Hepatocyte (in vitro differentiated cells): Measurements from ENCODE around the gene ERAS. TPM values are rescaled to one million over a fixed set of nuclear protein-coding genes. Genes with fewer than 3 reads are reported as not detected.

Experiments used
- DNase-seq: peaks from one replicate; pipeline ENCODE4 v3.0.0-alpha.2; 2016; ENCODE audit warnings: low spot score
- H2AFZ ChIP-seq: fragments of 200-600 bp; sonication (generic); 2 replicates; pipeline ENCODE4 v1.6.0; 2016; ENCODE audit warnings: antibody characterized with exemption, mild to moderate bottlenecking
- H3K27ac ChIP-seq: fragments of 200-600 bp; sonication (generic); 2 replicates; pipeline ENCODE4 v1.5.1; 2016; ENCODE audit warnings: mild to moderate bottlenecking
- H3K27me3 ChIP-seq: fragments of 200-600 bp; sonication (generic); 2 replicates; pipeline ENCODE4 v1.6.1; 2016
- H3K36me3 ChIP-seq: fragments of 200-600 bp; sonication (generic); replicated peaks from 2 replicates; pipeline ENCODE4 v1.5.1; 2016; ENCODE audit warnings: low read depth; ENCODE audit not compliant: insufficient read depth
- H3K4me1 ChIP-seq: fragments of 200-600 bp; sonication (generic); 2 replicates; pipeline ENCODE4 v1.5.1; 2016; ENCODE audit warnings: mild to moderate bottlenecking, moderate library complexity; ENCODE audit not compliant: insufficient read depth
- H3K4me2 ChIP-seq: fragments of 200-600 bp; sonication (generic); 2 replicates; pipeline ENCODE4 v1.6.0; 2016
- H3K4me3 ChIP-seq: fragments of 200-600 bp; sonication (generic); 2 replicates; pipeline ENCODE4 v1.5.1; 2016; ENCODE audit warnings: mild to moderate bottlenecking
- H3K79me2 ChIP-seq: fragments of 200-600 bp; sonication (generic); 2 replicates; pipeline ENCODE4 v1.6.0; 2017; ENCODE audit warnings: mild to moderate bottlenecking
- H3K9me2 ChIP-seq: fragments of 200-600 bp; sonication (generic); replicated peaks from 2 replicates; pipeline ENCODE4 v1.6.0; 2017; ENCODE audit warnings: mild to moderate bottlenecking; ENCODE audit not compliant: insufficient read depth
- H3K9me3 ChIP-seq: fragments of 200-600 bp; sonication (generic); 2 replicates; pipeline ENCODE4 v1.5.1; 2016; ENCODE audit warnings: low read depth, mild to moderate bottlenecking
- H4K20me1 ChIP-seq: fragments of 200-600 bp; sonication (generic); 2 replicates; pipeline ENCODE4 v1.6.0; 2016; ENCODE audit warnings: mild to moderate bottlenecking; ENCODE audit not compliant: insufficient read depth, poor library complexity, severe bottlenecking
- CTCF ChIP-seq: fragments of 200-600 bp; sonication (generic); IDR thresholded peaks from 2 replicates; pipeline ENCODE4 v1.5.1; 2016; ENCODE audit warnings: antibody characterized with exemption, mild to moderate bottlenecking; ENCODE audit not compliant: poor library complexity
- EZH2 ChIP-seq: fragments of 200-600 bp; sonication (generic); IDR thresholded peaks from 2 replicates; pipeline ENCODE4 v1.6.1; 2016; ENCODE audit warnings: antibody characterized with exemption, mild to moderate bottlenecking, borderline replicate concordance
- EZH2phosphoT487 ChIP-seq: fragments of 200-600 bp; sonication (generic); IDR thresholded peaks from one replicate; pipeline ENCODE4 v1.6.1; 2018; ENCODE audit warnings: antibody characterized with exemption, mild to moderate bottlenecking, low read depth, moderate library complexity; ENCODE audit not compliant: unreplicated experiment, severe bottlenecking
- WGBS: methylation state at CpG from one replicate; pipeline ENCODE4 v1.1.6; 2016; ENCODE audit warnings: low lambda C conversion rate; ENCODE audit errors: missing lambda C conversion rate; 5-methylcytosine and 5-hydroxymethylcytosine counted together
- polyA plus RNA-seq: library from polyadenylated mRNA; unstranded; fragments of >200 nt; fragmentation: Nextera tagmentation; extraction: Ambion mirVana; gene quantifications from 2 replicates; pipeline ENCODE4 v1.2.1, GENCODE V29; 2016
- total RNA-seq: library from RNA; depleted of rRNA; stranded (reverse); fragments of >200 nt; gene quantifications from 2 replicates; pipeline ENCODE4 v1.2.3, GENCODE V29; 2014

ERAS gene
- total and polyA plus RNA-seq, 2 experiments from 2014 or later, result 0.47 to 0.65 TPM

- H3K9me2 ChIP-seq, result no peaks in the 10 kb centered on the region
- DNase-seq, result no peak
- no peaks in the 10 kb centered on the region for H3K27me3 ChIP-seq
- no peaks in the 10 kb centered on the region for H3K36me3 ChIP-seq
- no peaks in the 10 kb centered on the region for H3K9me3 ChIP-seq
- no peak overlapping the region for H2AFZ ChIP-seq
- H3K79me2 ChIP-seq, result no peaks in the 10 kb centered on the region
- no peaks in the 10 kb centered on the region for H4K20me1 ChIP-seq
- no peak for TF ChIP-seq EZH2
- TF ChIP-seq CTCF, result no peak
- no peak for TF ChIP-seq EZH2phosphoT487
- H3K4me1 ChIP-seq, result peaks cover 10% of the 10 kb centered on the region
- WGBS, result 96% methylated on average over 3 of the region's 5 CpGs
- no peak overlapping the region for H3K27ac ChIP-seq
- H3K4me2 ChIP-seq, result no peak overlapping the region
- no peak overlapping the region for H3K4me3 ChIP-seq
These were observed 35.8 kb upstream of the ERAS start for GRCh38 chrX:48790477-48790876.

- 85% methylated on average over 11 of the region's 11 CpGs for WGBS
- no peak for TF ChIP-seq CTCF
- TF ChIP-seq EZH2phosphoT487, result no peak
- no peak for TF ChIP-seq EZH2
These were observed 35.1 kb upstream of the ERAS start for GRCh38 chrX:48791063-48791820.

GRCh38 chrX:48792219-48792618 is 34.1 kb upstream of the ERAS start:
- Histone ChIP-seq H3K9me2 (no peaks in the 10 kb centered on the region), H3K4me1 (peaks cover 13% of the 10 kb centered on the region), H3K27me3 (no peaks in the 10 kb centered on the region), H3K4me3 (no peak overlapping the region), H3K9me3 (no peaks in the 10 kb centered on the region), H2AFZ (no peak overlapping the region), H3K36me3 (no peaks in the 10 kb centered on the region), H3K27ac (no peak overlapping the region), H4K20me1 (no peaks in the 10 kb centered on the region), H3K79me2 (no peaks in the 10 kb centered on the region), H3K4me2 (no peak overlapping the region)
- DNase-seq, result no peak
- TF ChIP-seq CTCF, result no peak
- TF ChIP-seq EZH2, result no peak
- no peak for TF ChIP-seq EZH2phosphoT487
- WGBS, result 82% methylated on average over 7 of the region's 7 CpGs

More at GRCh38 chrX:48791063-48791820, 35.1 kb upstream of the ERAS start:
- Histone ChIP-seq H3K27ac (no peak overlapping the region), H3K79me2 (no peaks in the 10 kb centered on the region), H3K4me1 (peaks cover 13% of the 10 kb centered on the region), H3K4me3 (no peak overlapping the region), H3K9me3 (no peaks in the 10 kb centered on the region), H3K27me3 (no peaks in the 10 kb centered on the region), H2AFZ (no peak overlapping the region), H3K9me2 (no peaks in the 10 kb centered on the region), H3K4me2 (no peak overlapping the region), H3K36me3 (no peaks in the 10 kb centered on the region), H4K20me1 (no peaks in the 10 kb centered on the region)
- DNase-seq, result no peak
